HG03139 (cell line): ENCODE measurements around the gene HUNK.

ENCODE experiments used
- ATAC-seq: cut with Tn5 transposase; IDR thresholded peaks from one replicate; pipeline ENCODE4 v1.9.1; 2021; ENCODE audit not compliant: unreplicated experiment

HUNK gene

DNA sequence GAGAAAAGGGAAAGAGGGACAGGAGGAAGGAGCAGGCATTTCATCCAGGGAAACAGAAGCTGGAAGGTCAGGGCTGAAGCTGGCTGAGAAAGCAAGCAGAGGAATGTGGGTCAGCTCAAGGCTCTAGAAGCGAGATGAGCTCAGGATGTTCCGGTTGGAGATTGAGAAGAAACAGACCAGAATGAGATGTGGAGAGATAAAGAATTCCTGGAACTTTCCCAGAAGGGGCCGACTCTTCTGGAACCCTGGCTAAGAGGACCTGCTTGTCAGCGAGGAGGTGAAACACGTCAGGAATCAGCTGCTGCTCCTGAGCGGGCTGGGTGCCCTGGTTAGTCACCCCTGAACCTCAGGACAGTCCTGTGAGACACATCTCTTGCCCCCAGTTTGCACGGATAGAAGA is 75.9 kb downstream of the HUNK start:
- ATAC-seq: no peak

DNA sequence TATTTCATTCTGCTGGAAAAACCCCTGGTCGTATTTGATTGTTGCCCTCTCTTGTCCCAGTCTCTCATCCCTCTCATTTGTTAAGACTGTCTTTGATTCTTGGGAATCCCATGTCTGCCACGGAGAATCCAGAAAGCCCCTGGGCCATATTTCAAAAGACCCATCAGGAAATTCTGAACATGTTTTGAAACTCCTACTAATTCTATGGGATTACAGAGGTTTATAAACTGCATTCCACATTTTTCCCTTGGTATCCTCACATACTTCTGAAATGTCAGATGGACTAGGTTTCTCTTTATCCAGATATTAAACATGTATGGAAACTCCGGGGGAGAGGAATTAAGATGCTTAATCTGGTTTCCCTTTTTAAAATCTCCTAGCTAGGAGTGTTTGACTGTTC is 80.0 kb downstream of the HUNK start:
- ATAC-seq: no peak

DNA sequence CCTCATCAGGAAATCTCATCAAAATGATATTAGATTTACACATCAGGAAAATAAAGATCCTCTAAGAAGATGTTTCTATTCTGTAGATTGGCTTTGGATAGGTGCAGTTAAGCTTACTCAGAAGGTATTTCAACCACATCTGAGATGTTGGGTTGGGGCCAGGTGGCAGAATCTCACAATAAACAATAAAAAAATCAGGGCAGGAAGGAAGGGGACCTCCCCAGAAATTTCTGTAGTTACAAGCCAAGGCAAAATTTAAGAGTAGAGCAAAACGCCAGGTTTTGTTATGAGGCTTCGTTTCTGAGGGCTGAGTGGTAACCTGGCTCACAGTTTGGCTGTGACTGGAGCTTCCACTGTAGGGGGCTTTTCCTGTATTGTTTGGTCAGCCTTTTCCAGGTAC is 84.8 kb downstream of the HUNK start:
- ATAC-seq: no peak

DNA sequence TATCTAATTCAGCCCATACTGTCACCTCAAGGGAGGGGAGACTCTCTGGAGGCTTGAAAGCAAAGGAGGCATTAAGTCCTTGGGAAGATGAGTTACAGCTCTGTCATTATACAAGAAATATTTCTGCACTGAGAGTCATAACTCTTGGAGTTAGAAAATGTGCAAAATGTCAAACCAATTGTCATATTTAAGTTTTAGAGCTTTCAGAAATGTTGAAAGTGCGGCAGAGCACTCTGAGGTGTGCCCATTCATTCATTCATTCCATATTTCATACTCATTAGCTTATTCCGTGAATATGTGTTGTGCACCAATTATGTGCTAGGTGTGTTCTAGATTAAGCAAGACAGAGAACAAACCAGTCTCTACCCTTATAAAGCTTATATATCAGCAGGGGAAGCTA is 87.1 kb downstream of the HUNK start:
- no peak for ATAC-seq

- ATAC-seq: no peak
Observed at GRCh38 chr21:31961027-31961426, 88.2 kb downstream of the HUNK start.

GRCh38 chr21:31961704-31962103 is 88.9 kb downstream of the HUNK start:
- ATAC-seq: no peak

DNA sequence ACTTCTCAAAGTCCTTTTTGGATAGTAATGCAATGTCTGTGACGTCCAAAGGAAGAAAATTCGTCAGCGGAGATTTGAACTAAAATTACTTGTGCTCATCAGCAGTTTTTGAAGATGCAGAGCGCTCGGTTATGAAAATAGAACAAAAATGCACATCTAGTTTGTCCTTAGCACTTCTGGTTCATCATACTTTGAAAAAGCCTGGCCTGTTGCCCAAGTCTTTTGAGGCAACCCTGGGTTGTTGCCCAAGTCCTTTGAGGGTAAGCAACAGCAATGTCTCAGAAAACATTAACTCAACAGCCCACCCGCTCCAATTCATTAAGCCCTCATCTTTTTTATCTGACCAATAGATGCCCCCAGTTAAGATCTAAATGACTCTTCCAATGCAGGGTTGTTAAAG is 91.9 kb downstream of the HUNK start:
- no peak for ATAC-seq

DNA sequence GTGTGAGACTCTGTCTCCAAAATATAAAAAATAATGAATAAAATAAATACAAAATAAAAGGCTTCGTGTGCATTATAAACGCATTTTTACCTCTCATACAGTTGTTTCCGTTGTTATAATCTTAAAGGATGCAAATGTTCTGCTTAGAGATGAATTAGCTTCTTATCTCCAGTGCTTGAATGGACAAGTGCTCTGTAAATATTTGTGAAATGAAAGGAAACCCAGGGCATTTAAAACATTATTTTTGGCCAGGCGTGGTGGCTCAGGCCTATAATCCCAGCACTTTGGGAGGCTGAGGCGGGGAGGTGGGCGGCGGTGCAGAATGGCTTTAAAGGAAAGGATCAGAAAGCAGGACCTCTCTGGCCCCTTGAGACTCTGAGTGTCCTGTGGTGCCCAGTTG is 94.5 kb downstream of the HUNK start:
- no peak for ATAC-seq

DNA sequence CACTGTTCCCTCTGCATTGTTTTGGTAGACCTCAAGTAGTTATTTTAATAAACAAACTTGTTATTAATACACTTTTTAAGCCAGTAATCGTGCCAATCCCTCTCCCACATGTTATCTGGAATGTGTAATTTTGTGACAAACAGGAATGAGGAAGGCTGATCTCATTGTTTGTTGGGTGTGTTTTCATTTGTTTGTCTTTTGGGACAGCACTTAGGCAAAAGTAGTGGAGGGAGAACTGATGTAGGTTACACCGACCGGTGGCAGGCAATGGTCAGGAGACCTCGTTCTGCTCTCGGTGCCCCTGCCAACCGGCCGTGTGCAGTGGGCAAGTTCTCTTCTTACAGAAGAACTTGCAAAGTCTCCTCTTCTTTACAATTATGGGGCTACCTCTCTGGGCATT is 99.8 kb downstream of the HUNK start:
- no peak for ATAC-seq

DNA sequence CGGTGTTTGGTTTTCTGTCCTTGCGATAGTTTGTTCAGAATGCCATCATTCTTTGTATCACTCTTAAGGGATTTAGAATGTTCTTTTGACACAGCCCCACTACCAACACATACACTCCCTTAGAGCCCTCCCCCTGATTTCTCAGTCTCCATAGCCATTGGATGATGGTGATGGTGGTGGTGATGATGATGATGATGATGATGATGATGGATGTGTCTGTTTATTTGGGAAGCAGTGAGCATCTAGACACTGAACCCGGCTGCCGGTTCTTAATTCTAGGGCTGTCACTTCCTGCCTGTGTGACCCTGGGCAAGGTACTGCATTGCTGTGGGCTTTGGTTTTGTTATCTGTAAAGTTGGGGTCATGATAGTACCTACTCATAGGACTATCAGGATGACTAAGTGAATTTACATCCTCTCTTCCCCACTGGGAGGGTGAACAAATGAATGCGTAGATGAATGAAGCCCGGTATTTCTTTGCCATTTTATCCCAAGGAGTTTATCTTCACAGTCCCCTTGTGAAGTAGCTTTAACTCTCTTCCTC is 100.7 kb downstream of the HUNK start:
- no peak for ATAC-seq

GRCh38 chr21:31974454-31974985 is 101.7 kb downstream of the HUNK start:
- no peak for ATAC-seq

- ATAC-seq: no peak
Observed at GRCh38 chr21:31975491-31975890, 102.7 kb downstream of the HUNK start.

- no peak for ATAC-seq
Observed at GRCh38 chr21:31977816-31978215, 105.0 kb downstream of the HUNK start.

DNA sequence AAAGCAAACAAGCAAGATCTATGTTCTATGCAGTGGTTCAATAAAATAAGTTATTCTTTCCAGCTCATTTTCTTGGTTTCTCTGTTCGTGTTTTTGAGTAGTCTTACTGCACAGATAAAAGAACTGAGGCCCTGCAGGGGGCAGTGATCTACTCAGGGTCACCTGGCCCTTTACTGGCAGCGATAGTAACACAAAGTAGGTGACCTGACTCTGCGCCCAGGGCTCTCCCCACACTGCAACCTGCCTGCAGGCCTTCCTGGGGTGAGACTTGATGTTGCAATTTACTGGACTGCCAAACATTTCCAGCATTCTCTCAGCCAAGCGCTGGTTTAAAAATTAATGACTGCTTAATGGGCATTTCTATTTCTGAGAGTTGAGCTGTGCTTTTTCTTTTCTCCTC is 110.3 kb downstream of the HUNK start:
- no peak for ATAC-seq

DNA sequence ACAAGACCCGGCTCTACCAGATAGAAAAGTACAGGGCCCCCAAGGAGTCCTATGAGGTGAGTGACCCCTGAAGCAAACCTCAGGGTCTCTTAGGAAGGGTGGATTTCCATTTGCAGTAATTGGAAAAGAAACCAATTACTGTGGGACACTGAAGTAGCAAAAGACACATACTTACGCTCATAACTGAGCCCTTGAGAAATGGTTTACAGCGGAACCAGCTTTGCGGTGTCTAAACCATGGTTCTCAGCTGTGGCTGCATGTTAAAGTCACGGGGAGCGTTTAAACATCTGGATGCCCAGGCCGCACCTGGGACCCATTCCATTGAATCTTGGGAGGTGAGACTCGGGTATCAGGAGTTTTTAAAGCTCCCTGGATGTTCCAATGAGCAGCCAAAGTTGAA is 110.7 kb downstream of the HUNK start:
- no peak for ATAC-seq

GRCh38 chr21:31985398-31985797 is 112.6 kb downstream of the HUNK start:
- ATAC-seq: no peak

- ATAC-seq: no peak
Observed at GRCh38 chr21:31986035-31986856, 113.4 kb downstream of the HUNK start.

DNA sequence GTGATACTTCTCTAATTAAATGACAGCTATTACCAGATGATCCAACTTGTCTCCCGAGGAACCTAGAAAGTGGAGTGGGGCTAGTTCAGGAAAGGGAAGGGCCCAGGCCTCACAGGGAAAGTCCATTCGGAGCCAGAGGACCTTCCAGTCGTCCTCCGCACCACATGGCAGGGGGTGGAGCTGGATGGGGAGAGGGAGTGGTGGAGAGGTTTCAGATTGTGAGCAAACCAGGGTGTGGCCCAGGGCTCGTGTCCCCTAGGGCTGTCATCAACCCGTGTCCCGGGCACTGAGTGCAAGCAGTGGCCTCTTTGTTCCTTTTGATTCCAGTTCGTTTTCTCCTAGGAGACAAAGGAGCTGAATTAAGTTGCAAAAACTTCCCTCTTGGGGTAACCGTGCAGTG is 114.9 kb downstream of the HUNK start:
- ATAC-seq: no peak

DNA sequence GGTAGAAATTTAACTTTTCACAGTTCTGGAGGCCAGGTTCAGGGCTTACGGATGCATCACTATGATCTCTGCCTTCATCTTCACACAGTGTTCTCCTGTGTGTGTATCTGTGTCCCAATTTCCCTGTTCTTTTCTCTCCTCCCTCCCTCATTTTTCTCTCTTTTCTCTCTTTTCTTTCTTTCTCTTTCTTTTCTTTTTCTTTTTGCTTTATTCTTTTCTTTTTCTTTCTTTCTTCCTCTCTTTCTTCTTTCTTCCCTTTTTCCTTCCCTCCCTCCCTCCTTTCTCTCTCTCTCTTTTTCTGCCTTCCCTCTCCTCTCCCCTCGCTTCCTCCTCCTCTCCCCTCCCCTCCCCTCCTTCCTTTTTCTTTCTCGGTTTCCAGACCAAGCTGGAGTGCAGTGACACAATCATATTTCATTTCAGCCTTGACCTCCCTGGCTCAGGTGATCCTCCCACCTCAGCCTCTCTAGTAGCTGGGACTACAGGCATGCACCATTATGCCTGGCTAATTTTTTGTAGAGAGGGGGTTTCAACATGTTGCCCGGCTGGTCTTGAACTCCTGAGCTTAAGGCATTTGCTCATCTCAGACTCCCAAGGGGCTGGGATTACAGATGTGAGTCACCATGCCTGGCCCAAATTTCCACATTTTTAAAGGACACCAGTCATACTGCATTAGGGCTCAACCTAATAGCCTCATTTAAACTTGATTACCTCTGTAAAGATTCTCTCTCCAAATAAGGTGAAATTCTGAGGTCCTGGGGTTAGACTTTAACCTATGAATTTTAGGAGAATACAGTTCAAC is 115.9 kb downstream of the HUNK start:
- ATAC-seq: no peak

- ATAC-seq: no peak
Observed at GRCh38 chr21:31991356-31992331, 118.8 kb downstream of the HUNK start.

DNA sequence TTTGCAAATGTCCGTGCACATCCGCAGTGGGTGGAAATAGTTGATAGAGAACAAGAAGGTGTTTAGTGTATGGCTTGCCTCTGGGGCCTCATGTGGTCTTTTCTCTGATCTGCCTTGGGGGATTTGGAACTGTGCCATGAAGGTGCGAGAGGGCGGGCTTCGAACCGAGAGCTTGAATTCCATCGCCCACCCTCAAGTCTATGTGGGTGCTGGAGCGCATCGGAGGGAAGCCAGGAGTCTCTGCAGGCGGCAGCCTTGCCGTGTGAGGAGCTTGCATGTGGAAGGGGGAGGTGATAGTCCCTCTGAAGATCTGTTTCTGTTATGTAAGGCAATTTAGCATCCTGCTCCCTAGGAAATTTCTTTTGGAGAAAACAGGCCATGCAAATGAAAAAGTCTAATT is 119.6 kb downstream of the HUNK start:
- ATAC-seq: no peak
